Tibial nerve (tissue), 4 donors: ENCODE results near the gene SRF. TPM values are rescaled to one million over a fixed set of nuclear protein-coding genes. Genes with fewer than 3 reads are reported as not detected.

ENCODE experiments used
- DNase-seq, 2 donors: peaks; one replicate each; pipeline ENCODE4 v3.0.0-alpha.2; 2019; ENCODE audit warnings: low spot score in 2 of 2
- H3K27ac ChIP-seq, 4 donors: fragments of 200-600 bp; sonication (generic) in 3 of 4; one replicate each; pipeline ENCODE4 v1.5.1; 2017 to 2019; ENCODE audit warnings: mild to moderate bottlenecking in 1 of 4
- H3K27me3 ChIP-seq, 2 donors: fragments of 200-600 bp; sonication (generic) in 1 of 2; one replicate each; pipeline versions ENCODE4 v1.5.1 to v1.6.0; 2017 to 2019
- H3K36me3 ChIP-seq, 3 donors: fragments of 200-600 bp; sonication (generic); one replicate each; pipeline ENCODE4 v1.5.1; 2018 to 2019
- H3K4me1 ChIP-seq, 4 donors: fragments of 200-600 bp; sonication (generic) in 3 of 4; one replicate each; pipeline ENCODE4 v1.5.1; 2017 to 2019
- H3K4me3 ChIP-seq, 4 donors: fragments of 200-600 bp; sonication (generic) in 3 of 4; one replicate each; pipeline ENCODE4 v1.5.1; 2017 to 2019; ENCODE audit warnings: mild to moderate bottlenecking in 1 of 4, moderate library complexity in 1 of 4
- H3K9me3 ChIP-seq, 4 donors: fragments of 200-600 bp; sonication (generic) in 3 of 4; one replicate each; pipeline ENCODE4 v1.5.1; 2017 to 2019
- EP300 ChIP-seq, 2 donors: sonication (generic); formaldehyde crosslinking; IDR thresholded peaks; one replicate each; pipeline ENCODE4 v1.6.1; 2017; ENCODE audit warnings: antibody characterized with exemption in 2 of 2, mild to moderate bottlenecking in 1 of 2
- POLR2A ChIP-seq, 2 donors: fragments of 450-650 bp; IDR thresholded peaks; one replicate each; pipeline ENCODE4 v1.6.1; 2017; ENCODE audit warnings: antibody characterized with exemption in 2 of 2, mild to moderate bottlenecking in 2 of 2, moderate library complexity in 2 of 2
- WGBS, 2 donors: methylation state at CpG; one replicate each; pipeline ENCODE4 v1.1.5; 2018; 5-methylcytosine and 5-hydroxymethylcytosine counted together
- total RNA-seq, 4 donors: library from RNA; depleted of rRNA; stranded (reverse); fragments of >200 nt; gene quantifications; one replicate each; pipeline ENCODE4 v1.1.0, GENCODE V29; 2016
- TF ChIP-seq, protein P1 (sequence below), 5 experiments: fragments of 200-600 bp in 3 of 5; fragments of 450-650 bp in 2 of 5; sonication (generic) in 3 of 5; IDR thresholded peaks; one replicate each; pipeline ENCODE4 v1.5.1; 2016 to 2019; ENCODE audit warnings: antibody characterized with exemption in 5 of 5, mild to moderate bottlenecking in 3 of 5, moderate library complexity in 2 of 5

The SRF gene
- total RNA-seq, 4 donors from 2014 or later = 28.4 to 49.8 (median 35.3) TPM

DNA sequence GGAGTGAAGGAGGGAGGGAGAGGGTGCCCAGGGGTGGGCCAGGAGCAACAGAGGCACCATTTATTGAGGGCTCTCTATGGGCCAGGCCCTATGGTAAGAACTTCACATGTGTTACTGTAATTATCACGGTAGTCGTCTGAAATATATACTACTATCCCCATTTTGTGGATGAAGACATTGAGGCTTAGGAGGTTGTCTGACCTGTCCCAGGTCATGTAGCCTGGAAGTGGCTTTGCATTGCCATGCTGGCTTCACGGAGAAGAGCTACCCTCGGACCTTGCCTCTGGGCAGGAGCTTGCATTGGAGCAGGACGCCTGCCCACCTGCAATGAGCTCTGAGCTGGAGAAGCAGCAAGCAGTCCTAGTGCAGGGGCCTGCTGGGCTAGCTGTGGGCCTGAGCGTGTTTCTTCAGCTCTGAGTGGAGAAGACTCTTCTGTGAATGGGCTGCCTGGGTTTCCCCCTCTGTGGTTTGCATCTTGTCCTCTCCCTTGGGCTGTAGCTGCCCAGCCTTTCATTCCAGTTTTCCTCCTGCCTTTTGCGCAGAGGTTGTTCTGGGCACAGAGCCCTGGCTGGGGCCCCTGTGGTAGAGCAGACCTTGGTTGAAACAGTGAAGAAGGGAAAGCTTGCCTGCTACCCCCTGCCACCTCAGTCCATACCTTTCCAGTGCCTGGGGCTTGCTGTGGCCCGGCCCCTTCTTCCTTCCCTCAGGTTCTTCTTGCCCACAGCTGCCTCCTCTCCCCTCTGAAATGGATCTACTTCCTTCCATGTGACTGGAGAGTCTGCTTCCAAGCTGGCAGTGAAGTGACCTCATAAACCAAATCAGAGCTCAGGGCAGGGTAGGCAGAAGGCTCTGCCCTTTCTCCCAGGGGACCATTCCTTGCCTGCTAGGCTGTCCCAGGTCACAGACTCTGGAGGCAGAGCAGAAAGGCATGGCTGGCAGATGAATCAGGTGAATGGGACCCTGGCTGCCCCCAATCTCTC is 24.1 kb upstream of the SRF start:
- H3K27me3 ChIP-seq = no peaks in the 10 kb centered on the region
- no peak for DNase-seq
- no peak overlapping the region for H3K4me3 ChIP-seq
- TF ChIP-seq POLR2A (IDR thresholded peaks at IDR 0.05) (no peak), EP300 (IDR thresholded peaks at IDR 0.05) (no peak)
- TF ChIP-seq, protein P1, sequence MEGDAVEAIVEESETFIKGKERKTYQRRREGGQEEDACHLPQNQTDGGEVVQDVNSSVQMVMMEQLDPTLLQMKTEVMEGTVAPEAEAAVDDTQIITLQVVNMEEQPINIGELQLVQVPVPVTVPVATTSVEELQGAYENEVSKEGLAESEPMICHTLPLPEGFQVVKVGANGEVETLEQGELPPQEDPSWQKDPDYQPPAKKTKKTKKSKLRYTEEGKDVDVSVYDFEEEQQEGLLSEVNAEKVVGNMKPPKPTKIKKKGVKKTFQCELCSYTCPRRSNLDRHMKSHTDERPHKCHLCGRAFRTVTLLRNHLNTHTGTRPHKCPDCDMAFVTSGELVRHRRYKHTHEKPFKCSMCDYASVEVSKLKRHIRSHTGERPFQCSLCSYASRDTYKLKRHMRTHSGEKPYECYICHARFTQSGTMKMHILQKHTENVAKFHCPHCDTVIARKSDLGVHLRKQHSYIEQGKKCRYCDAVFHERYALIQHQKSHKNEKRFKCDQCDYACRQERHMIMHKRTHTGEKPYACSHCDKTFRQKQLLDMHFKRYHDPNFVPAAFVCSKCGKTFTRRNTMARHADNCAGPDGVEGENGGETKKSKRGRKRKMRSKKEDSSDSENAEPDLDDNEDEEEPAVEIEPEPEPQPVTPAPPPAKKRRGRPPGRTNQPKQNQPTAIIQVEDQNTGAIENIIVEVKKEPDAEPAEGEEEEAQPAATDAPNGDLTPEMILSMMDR (IDR thresholded peaks at IDR 0.05) = no peak
- H3K27ac ChIP-seq = no peak overlapping the region
- 86 to 93% methylated on average over 8 of the region's 8 CpGs for WGBS, 2 donors
- no peaks in the 10 kb centered on the region for H3K36me3 ChIP-seq
- H3K4me1 ChIP-seq = peaks cover 4 to 11% (median 8%) of the 10 kb centered on the region in 4 donors
- H3K9me3 ChIP-seq = no peaks in the 10 kb centered on the region

DNA sequence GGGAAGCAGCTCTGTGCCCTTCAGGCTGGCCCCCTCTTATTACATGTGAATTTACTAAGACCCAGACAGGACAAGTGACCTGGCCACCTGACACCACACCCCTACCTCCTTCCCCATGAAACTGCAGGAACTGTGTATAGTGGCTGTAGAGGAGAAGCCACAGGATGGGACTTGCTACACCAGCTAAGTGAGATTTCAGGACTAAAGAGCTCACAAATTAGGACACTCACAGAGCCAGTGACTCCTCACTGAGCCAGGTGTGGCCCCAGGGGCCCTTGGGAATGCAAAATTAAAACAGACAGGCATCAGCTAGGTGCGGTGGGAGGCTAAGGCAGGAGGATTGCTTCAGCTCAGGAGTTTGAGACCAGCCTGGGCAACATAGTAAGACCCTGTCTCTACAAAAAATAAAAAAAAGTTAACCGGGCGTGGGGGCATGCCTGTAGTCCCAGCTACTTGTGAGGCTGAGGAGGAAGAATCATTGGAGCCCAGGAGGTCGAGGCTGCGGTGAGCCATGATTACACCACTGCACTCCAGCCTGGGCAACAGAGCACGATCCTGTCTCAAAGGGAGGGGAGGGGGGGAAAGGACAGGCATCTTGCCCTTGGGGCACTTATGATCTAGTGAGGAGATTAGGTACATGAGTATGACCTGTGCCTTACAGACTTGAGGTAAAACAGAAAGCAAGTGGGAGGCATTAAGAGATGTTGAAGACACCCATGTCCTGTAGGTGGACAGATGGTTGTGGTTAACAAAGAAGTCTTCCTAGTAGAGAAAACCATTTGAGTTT is 23.2 kb upstream of the SRF start:
- peaks cover 4 to 11% (median 8%) of the 10 kb centered on the region in 4 donors for H3K4me1 ChIP-seq
- no peaks in the 10 kb centered on the region for H3K36me3 ChIP-seq
- H3K4me3 ChIP-seq = no peak overlapping the region
- 87 to 89% methylated on average over 6 of the region's 6 CpGs for WGBS, 2 donors
- no peak overlapping the region for H3K27ac ChIP-seq
- no peaks in the 10 kb centered on the region for H3K27me3 ChIP-seq
- no peaks in the 10 kb centered on the region for H3K9me3 ChIP-seq
- DNase-seq = no peak
- TF ChIP-seq POLR2A (IDR thresholded peaks at IDR 0.05) (no peak), EP300 (IDR thresholded peaks at IDR 0.05) (no peak)
- TF ChIP-seq, protein P1 (IDR thresholded peaks at IDR 0.05) = no peak

GRCh38 chr6:43149265-43149664 is 21.8 kb upstream of the SRF start:
- H3K27ac ChIP-seq = no peak overlapping the region
- H3K27me3 ChIP-seq = no peaks in the 10 kb centered on the region
- no peaks in the 10 kb centered on the region for H3K9me3 ChIP-seq
- TF ChIP-seq POLR2A (IDR thresholded peaks at IDR 0.05) (no peak), EP300 (IDR thresholded peaks at IDR 0.05) (no peak)
- TF ChIP-seq, protein P1 (IDR thresholded peaks at IDR 0.05) = no peak
- no peaks in the 10 kb centered on the region for H3K4me1 ChIP-seq
- DNase-seq = no peak
- no peak overlapping the region for H3K4me3 ChIP-seq
- H3K36me3 ChIP-seq = no peaks in the 10 kb centered on the region
- WGBS, 2 donors = 100% methylated on average over 1 of the region's 1 CpG

DNA sequence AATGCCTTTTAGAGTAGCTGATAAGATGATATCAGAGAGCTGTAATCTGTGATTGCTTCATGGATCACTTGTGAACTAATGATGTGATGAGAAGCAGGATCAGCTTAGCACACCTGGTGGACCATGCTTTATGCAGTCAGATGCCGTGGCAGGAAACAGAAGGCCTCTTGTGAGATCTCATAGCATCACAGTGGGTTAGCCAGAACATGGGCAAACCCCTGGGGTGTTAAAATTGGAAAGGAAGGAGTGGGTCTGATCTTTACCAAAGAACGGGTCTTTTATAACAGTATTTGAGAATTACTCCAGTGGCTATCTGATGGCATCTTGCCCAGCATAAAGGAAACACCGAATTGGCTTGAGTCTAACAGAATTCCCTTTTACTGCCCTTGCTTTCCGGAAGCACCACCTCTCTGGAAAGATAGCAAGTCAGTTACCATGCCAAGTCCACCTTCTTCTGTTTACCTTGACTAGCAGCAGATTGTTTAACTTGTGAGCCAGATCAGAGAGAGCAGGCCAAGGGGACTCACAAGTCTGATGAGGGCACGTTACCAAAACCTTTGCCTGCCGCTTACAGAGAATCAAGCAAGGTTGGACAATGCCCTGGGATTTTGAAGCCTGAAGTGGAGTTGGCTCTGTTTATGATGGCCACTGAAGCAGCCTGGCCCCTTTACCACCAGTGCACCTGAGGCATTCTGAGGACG is 20.9 kb upstream of the SRF start:
- H3K27ac ChIP-seq = no peak overlapping the region

More for the DNA sequence above, 20.9 kb upstream of the SRF start:
- Histone ChIP-seq H3K4me1 (no peaks in the 10 kb centered on the region), H3K36me3 (no peaks in the 10 kb centered on the region), H3K9me3 (no peaks in the 10 kb centered on the region), H3K4me3 (no peak overlapping the region), H3K27me3 (no peaks in the 10 kb centered on the region)
- WGBS, 2 donors = 43 to 55% methylated on average over 7 of the region's 7 CpGs
- no peak for DNase-seq
- TF ChIP-seq POLR2A (IDR thresholded peaks at IDR 0.05) (no peak), EP300 (IDR thresholded peaks at IDR 0.05) (no peak)
- TF ChIP-seq, protein P1 (IDR thresholded peaks at IDR 0.05) = no peak
